ENCODE data around the gene OR6K3.
"Not testable (repeated sequence)": the region's sequence is repeated elsewhere in the genome, so short reads cannot be mapped to it uniquely, and the experiment has no call there.

Gene OR6K3

DNA sequence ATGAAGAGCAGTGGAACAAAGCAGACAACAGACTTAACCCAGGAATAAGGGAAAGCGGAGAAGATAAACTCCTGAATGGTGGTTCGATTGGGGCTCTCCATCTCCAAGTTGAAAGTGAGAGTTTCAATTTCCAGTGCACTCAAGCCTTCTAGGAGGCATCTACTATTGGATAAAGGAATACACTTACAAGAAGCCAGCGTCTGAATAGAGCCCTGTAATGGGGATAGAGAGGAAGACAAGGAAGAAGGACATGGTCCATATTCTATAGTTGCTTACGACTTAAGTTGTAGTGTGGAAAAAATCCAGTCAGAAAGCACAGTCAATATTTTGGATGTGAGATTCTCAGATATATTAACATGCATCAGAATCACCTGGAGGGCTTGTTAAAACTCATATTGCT is 20.0 kb downstream of the OR6K3 start, which contains the start of gene OR6K2:
Gene OR6K2 (minus strand): TSS at position 101 of the 400 bp plus-strand sequence. CDS start 0 bp downstream, at position 101.
- peaks cover 4% of the 10 kb centered on the region for H3K27me3 Mint-ChIP-seq
- H3K4me1 Mint-ChIP-seq (ENCODE audit: low read depth), result no peaks in the 10 kb centered on the region
- H3K4me3 Mint-ChIP-seq, result no peak within 1 kb of the TSS
- H3K9me3 Mint-ChIP-seq, result no peaks in the 10 kb centered on the region
- H3K27ac Mint-ChIP-seq, result no peak within 1 kb of the TSS
- no peaks in the 10 kb centered on the region for H3K36me3 Mint-ChIP-seq (ENCODE audit: low read depth)

GRCh38 chr1:158694596-158694995 is 25.9 kb downstream of the OR6K3 start:
- Mint-ChIP-seq H3K27me3 (peaks cover 6% of the 10 kb centered on the region), H3K4me3 (no peak overlapping the region), H3K4me1 (ENCODE audit: low read depth) (no peaks in the 10 kb centered on the region), H3K27ac (no peak overlapping the region), H3K36me3 (ENCODE audit: low read depth) (no peaks in the 10 kb centered on the region), H3K9me3 (no peaks in the 10 kb centered on the region)

DNA sequence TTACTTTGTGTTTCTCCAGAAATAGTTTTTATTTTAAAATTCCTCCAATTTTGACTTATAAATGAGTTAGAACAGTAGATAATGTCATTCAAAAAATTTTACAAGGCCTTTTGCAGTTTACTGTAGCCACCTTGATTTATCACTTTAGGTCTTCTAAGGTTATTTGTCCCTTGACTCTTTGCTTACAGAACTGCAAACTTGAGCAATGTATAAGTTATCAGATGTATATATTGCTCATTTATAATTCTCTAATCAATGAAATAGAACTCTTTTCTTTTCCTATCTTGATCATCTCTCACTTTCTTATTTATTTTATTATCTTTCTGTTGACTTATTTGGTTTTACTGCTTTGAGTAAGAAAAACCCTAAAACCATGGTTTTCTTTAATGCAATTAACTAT is 28.2 kb downstream of the OR6K3 start:
- peaks cover 11% of the 10 kb centered on the region for H3K27me3 Mint-ChIP-seq
- H3K4me3 Mint-ChIP-seq, result no peak overlapping the region
- no peaks in the 10 kb centered on the region for H3K9me3 Mint-ChIP-seq
- H3K27ac Mint-ChIP-seq, result no peak overlapping the region
- H3K4me1 Mint-ChIP-seq (ENCODE audit: low read depth), result no peaks in the 10 kb centered on the region
- no peaks in the 10 kb centered on the region for H3K36me3 Mint-ChIP-seq (ENCODE audit: low read depth)

DNA sequence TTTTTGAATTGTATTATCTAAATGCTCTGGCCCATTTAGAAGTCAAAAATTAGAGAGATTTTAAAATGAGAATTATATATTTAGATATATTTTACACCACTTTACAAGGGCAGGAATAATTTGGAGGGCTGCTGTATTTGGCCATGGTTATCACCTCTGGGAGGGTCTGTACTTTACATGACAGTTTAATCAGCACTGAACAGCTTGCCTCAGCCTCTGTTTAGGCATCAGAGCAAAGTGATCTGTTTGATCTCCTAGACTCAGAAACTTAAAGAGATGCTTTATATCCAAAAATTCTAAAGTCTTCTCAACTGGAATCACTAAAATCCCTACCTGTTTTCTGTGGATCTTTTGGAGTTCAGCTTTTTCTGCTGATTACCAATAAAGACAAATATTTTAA is 28.6 kb downstream of the OR6K3 start:
- Mint-ChIP-seq H3K4me1 (ENCODE audit: low read depth) (no peaks in the 10 kb centered on the region), H3K4me3 (no peak overlapping the region)

GRCh38 chr1:158691149-158691548 is 29.4 kb downstream of the OR6K3 start:
- H3K9me3 Mint-ChIP-seq; H3K4me1 Mint-ChIP-seq (ENCODE audit: low read depth); H3K36me3 Mint-ChIP-seq (ENCODE audit: low read depth); H3K27ac Mint-ChIP-seq; H3K4me3 Mint-ChIP-seq: not testable (repeated sequence)
- peaks cover 14% of the 10 kb centered on the region for H3K27me3 Mint-ChIP-seq

More for the DNA sequence above, 28.6 kb downstream of the OR6K3 start:
- H3K27me3 Mint-ChIP-seq, result peaks cover 11% of the 10 kb centered on the region
- no peaks in the 10 kb centered on the region for H3K36me3 Mint-ChIP-seq (ENCODE audit: low read depth)
- H3K27ac Mint-ChIP-seq, result no peak overlapping the region
- H3K9me3 Mint-ChIP-seq, result no peaks in the 10 kb centered on the region

DNA sequence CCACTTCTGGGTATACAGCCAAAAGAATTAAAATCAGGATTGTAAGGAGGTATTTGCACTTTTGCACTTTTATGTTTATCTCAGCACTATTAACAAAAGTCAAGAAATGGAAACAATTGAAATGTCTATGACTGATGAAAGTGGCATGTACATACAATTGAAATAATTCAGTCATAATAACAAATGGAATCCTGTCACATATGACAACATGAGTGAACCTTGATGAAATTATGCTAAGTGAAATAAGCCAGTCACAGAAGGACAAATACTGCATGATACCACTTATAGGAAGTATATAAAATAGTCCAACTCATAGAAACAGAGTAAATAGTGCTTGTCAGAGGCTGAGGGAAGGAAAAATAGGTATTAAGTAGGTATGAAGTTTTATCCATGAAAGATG is 30.6 kb downstream of the OR6K3 start:
- no peak overlapping the region for H3K27ac Mint-ChIP-seq
- no peaks in the 10 kb centered on the region for H3K4me1 Mint-ChIP-seq (ENCODE audit: low read depth)
- H3K9me3 Mint-ChIP-seq, result no peaks in the 10 kb centered on the region
- peaks cover 18% of the 10 kb centered on the region for H3K27me3 Mint-ChIP-seq
- no peaks in the 10 kb centered on the region for H3K36me3 Mint-ChIP-seq (ENCODE audit: low read depth)
- no peak overlapping the region for H3K4me3 Mint-ChIP-seq

GRCh38 chr1:158689110-158689509 is 31.4 kb downstream of the OR6K3 start:
- H3K4me3 Mint-ChIP-seq, result no peak overlapping the region
- H3K27ac Mint-ChIP-seq, result no peak overlapping the region
- H3K36me3 Mint-ChIP-seq (ENCODE audit: low read depth), result no peaks in the 10 kb centered on the region
- H3K27me3 Mint-ChIP-seq, result peaks cover 22% of the 10 kb centered on the region
- H3K4me1 Mint-ChIP-seq (ENCODE audit: low read depth), result no peaks in the 10 kb centered on the region
- no peaks in the 10 kb centered on the region for H3K9me3 Mint-ChIP-seq

DNA sequence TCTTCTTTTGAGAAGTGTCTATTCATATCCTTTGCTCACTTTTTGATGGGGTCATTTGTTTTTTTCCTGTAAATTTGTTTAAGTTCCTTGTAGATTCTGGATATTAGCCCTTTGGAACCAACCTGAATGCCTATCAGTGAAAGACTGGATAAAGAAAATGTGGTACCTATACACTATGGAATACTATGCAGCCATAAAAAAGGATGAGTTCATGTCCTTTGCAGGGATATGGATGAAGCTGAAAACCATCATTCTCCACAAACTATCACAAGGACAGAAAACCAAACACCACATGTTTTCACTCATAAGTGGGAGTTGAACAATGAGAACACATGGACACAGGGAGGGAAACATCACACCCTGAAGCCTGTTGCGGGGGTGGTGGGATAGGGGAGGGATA is 32.2 kb downstream of the OR6K3 start:
- peaks cover 22% of the 10 kb centered on the region for H3K27me3 Mint-ChIP-seq

DNA sequence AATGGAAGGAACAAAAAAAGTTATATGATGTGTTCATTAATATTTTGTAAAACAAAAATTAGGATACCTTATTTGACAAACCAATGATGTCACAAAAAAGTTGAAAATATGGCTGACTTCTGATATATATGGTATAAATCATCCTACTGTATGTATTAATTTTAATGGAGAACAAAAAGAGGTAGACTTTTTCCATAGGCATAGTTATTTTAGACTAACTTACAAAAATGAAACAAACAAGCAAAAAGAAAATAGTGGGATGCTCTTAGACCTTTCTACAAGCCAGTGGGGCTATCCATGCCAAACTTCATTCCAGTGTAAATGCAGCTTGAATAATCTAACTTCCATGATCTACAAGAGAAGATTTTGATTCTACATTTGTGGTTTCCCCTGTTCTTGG is 33.5 kb downstream of the OR6K3 start:
- Mint-ChIP-seq H3K27ac (no peak overlapping the region), H3K27me3 (peaks cover 26% of the 10 kb centered on the region), H3K36me3 (ENCODE audit: low read depth) (no peaks in the 10 kb centered on the region), H3K4me3 (no peak overlapping the region), H3K9me3 (no peaks in the 10 kb centered on the region), H3K4me1 (ENCODE audit: low read depth) (no peaks in the 10 kb centered on the region)

More for the DNA sequence above, 32.2 kb downstream of the OR6K3 start:
- H3K9me3 Mint-ChIP-seq; H3K36me3 Mint-ChIP-seq (ENCODE audit: low read depth); H3K4me3 Mint-ChIP-seq; H3K27ac Mint-ChIP-seq; H3K4me1 Mint-ChIP-seq (ENCODE audit: low read depth): not testable (repeated sequence)

- Mint-ChIP-seq H3K9me3 (no peaks in the 10 kb centered on the region), H3K27ac (no peak within 1 kb of the TSS), H3K36me3 (ENCODE audit: low read depth) (no peaks in the 10 kb centered on the region), H3K4me1 (ENCODE audit: low read depth) (no peaks in the 10 kb centered on the region), H3K27me3 (peaks cover 26% of the 10 kb centered on the region), H3K4me3 (no peak within 1 kb of the TSS)
These were observed 34.2 kb downstream of the OR6K3 start, which contains the start of gene SPTA1 for GRCh38 chr1:158686111-158687009. Gene SPTA1 (minus strand): TSS chr1:158686715. CDS start chr1:158686517, 198 bp downstream.

DNA sequence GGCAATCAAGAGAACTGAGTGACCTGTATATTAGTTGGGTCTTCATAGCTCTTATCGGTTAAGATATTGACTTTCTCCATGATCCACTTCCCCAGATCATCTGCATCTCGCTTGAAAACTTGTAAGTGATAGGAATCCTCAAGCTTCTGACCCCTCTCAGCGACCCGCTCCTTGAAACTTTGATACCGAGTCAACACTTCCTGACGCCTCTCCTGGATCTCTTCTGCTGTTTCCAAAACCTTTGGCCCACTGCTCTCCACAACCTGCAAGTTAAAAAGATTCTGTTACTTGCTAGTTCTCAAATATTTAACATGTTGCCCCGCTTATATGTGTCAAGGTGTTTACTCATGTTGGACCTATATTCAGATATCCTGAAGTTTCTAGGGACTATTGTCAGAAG is 35.4 kb downstream of the OR6K3 start:
- Mint-ChIP-seq H3K9me3 (no peaks in the 10 kb centered on the region), H3K36me3 (ENCODE audit: low read depth) (no peaks in the 10 kb centered on the region), H3K27ac (no peak overlapping the region), H3K27me3 (peaks cover 26% of the 10 kb centered on the region), H3K4me3 (no peak overlapping the region), H3K4me1 (ENCODE audit: low read depth) (no peaks in the 10 kb centered on the region)

DNA sequence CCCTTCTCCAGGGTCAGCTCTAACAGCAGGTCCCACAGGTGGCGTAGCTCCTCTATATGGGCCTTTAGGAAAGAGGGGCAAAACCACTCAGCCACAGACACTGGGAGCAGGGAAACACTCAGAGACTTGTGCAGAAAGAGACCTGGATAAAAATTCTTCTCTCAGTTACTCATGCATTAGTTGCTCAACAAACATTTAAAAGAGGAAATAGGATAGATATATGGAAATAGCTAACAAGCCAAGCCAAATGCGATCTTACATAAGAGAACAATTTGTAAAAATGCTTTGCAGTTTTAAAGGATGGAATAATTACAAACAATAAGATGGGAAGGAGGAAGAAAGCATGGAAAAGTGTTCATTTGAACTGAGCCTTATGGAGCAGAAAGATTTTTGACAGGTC is 38.9 kb downstream of the OR6K3 start:
- no peak overlapping the region for H3K4me3 Mint-ChIP-seq
- H3K36me3 Mint-ChIP-seq (ENCODE audit: low read depth), result no peaks in the 10 kb centered on the region
- H3K9me3 Mint-ChIP-seq, result no peaks in the 10 kb centered on the region
- H3K27ac Mint-ChIP-seq, result no peak overlapping the region
- H3K27me3 Mint-ChIP-seq, result peaks cover 25% of the 10 kb centered on the region
- H3K4me1 Mint-ChIP-seq (ENCODE audit: low read depth), result no peaks in the 10 kb centered on the region

DNA sequence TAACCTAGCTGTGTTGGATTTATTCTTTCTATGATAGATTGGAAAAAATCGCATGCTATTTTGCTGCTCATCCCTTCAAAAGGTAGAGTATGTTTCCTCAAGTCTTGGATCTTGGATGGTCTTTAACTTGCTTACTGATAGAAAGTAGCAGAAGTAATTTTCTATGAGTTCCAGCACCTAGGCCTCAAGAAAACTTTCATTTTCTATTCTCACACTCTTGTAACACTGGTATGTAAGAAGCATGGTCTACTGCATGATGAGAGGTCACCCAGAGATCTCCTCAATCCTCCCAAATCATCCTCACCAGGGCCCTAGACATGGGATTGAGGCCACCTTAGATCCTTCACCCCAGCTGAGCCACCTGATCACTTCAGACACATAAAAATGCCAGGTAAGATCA is 41.2 kb downstream of the OR6K3 start:
- no peaks in the 10 kb centered on the region for H3K9me3 Mint-ChIP-seq
- no peaks in the 10 kb centered on the region for H3K36me3 Mint-ChIP-seq (ENCODE audit: low read depth)
- no peaks in the 10 kb centered on the region for H3K4me1 Mint-ChIP-seq (ENCODE audit: low read depth)
- peaks cover 13% of the 10 kb centered on the region for H3K27me3 Mint-ChIP-seq
- H3K4me3 Mint-ChIP-seq, result no peak overlapping the region
- no peak overlapping the region for H3K27ac Mint-ChIP-seq

GRCh38 chr1:158675563-158676323 is 44.8 kb downstream of the OR6K3 start:
- H3K9me3 Mint-ChIP-seq, result no peaks in the 10 kb centered on the region
- H3K4me3 Mint-ChIP-seq, result no peak overlapping the region
- H3K27ac Mint-ChIP-seq, result no peak overlapping the region
- H3K27me3 Mint-ChIP-seq, result peaks cover 15% of the 10 kb centered on the region
- H3K36me3 Mint-ChIP-seq (ENCODE audit: low read depth), result no peaks in the 10 kb centered on the region
- H3K4me1 Mint-ChIP-seq (ENCODE audit: low read depth), result no peaks in the 10 kb centered on the region

GRCh38 chr1:158674302-158674701 is 46.2 kb downstream of the OR6K3 start:
- Mint-ChIP-seq H3K4me1 (ENCODE audit: low read depth) (no peaks in the 10 kb centered on the region), H3K4me3 (no peak overlapping the region), H3K36me3 (ENCODE audit: low read depth) (no peaks in the 10 kb centered on the region), H3K27ac (no peak overlapping the region), H3K9me3 (no peaks in the 10 kb centered on the region), H3K27me3 (peaks cover 15% of the 10 kb centered on the region)
